GM18502 (cell line): Measurements from ENCODE around the gene MED1.
"Not testable (repeated sequence)": the region's sequence is repeated elsewhere in the genome, so short reads cannot be mapped to it uniquely, and the experiment has no call there.

Experiments
- ATAC-seq: cut with Tn5 transposase; IDR thresholded peaks from one replicate; pipeline ENCODE4 v1.9.1; 2021; ENCODE audit warnings: mild to moderate bottlenecking; ENCODE audit not compliant: unreplicated experiment, poor library complexity

Gene MED1

DNA sequence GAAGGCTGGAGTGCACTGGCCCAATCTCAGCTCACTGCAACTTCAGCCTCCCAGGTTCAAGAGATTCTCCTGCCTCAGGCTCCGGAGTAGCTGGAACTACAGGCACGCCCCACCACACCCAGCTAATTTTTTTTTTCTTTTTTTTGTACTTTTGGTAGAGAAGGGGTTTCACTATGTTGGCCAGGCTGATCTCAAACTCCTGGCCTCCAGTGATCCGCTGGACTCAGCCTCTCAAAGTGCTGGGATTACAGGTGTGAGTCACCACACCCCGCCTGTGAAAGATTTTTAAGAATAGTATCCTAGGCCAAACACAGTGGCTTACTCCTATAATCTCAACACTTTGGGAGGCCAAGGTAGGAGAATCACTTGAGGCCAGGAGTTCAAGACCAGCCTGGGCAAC is 83.3 kb downstream of the MED1 start:
- not testable (repeated sequence) for ATAC-seq

- no peak for ATAC-seq
Measured at GRCh38 chr17:39365872-39366271, 85.2 kb downstream of the MED1 start.

- no peak for ATAC-seq
Measured at GRCh38 chr17:39365242-39365641, 85.8 kb downstream of the MED1 start.

GRCh38 chr17:39364236-39365025 is 86.6 kb downstream of the MED1 start:
- no peak for ATAC-seq

- ATAC-seq = no peak
Measured at GRCh38 chr17:39361064-39361463, 90.0 kb downstream of the MED1 start.

- no peak for ATAC-seq
Measured at GRCh38 chr17:39360537-39360936, 90.5 kb downstream of the MED1 start.

- ATAC-seq = no peak
Measured at GRCh38 chr17:39359994-39360393, 91.1 kb downstream of the MED1 start.

DNA sequence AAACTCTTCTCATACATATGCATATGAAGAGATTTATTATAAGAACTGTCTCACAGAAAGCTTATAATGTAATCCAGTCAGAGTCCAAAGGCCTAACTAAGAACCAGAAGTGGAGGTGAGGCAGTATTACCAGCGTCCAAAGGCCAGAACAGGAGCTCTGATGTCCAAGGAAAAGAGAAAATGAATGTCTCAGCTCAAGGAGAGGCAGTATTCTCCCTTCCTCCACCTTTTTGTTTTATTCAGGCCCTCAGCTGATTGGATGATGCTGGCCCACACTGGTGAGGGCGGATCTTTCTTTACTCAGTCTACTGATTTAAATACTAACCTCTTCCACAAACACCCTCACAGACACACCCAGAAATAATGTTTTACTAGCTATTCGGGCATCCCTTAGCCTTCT is 93.1 kb downstream of the MED1 start:
- no peak for ATAC-seq

DNA sequence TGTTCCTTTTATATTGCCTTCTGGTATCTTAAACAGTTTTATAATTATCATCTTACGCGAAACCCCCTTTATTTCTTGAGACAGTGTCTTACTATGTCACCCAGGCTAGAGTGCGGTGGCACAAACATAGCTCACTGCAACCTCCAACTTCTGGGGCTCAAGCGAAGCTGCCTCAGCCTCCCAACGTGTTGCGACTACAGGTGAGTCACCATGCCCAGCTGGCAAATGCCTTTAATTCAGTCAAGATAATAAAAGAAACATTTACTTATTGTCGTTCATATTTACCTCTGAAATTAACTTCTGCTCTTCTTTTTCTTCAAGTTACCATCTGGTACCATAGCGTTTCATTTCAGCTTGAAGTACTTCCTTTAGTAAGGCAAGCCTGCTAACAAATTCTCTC is 93.6 kb downstream of the MED1 start:
- no peak for ATAC-seq
